Aorta (tissue), 5 donors: Measurements from ENCODE around the gene TRIP6. TPM values are rescaled to one million over a fixed set of nuclear protein-coding genes. Genes with fewer than 3 reads are reported as not detected.
A peak's percentile ranks its signal among the peaks of the same experiment; 100 is the strongest.
"Not testable (repeated sequence)": the region's sequence is repeated elsewhere in the genome, so short reads cannot be mapped to it uniquely, and the experiment has no call there.

Experiments used
- ATAC-seq: fragments of 200-7000 bp; cut with Tn5 transposase; one replicate; pipeline ENCODE4 v1.9.1; 2022; ENCODE audit warnings: moderate library complexity; ENCODE audit not compliant: low FRiP score
- DNase-seq, 2 donors: peaks; one replicate each; pipeline ENCODE4 v3.0.0-alpha.2; 2020
- H3K27ac ChIP-seq, 2 donors: one replicate each; pipeline ENCODE4 v1.5.1; 2013; ENCODE audit warnings: low read length in 2 of 2, mild to moderate bottlenecking in 2 of 2, moderate library complexity in 2 of 2, control low read depth in 1 of 2, inconsistent platforms in 1 of 2, low read depth in 1 of 2
- H3K27me3 ChIP-seq, 2 donors: one replicate each; pipeline ENCODE4 v1.6.1; 2013; ENCODE audit warnings: control low read depth in 1 of 2, low read length in 1 of 2, mild to moderate bottlenecking in 1 of 2, moderate library complexity in 1 of 2; ENCODE audit not compliant: insufficient read depth in 2 of 2, control insufficient read depth in 1 of 2
- H3K36me3 ChIP-seq, 2 donors: one replicate each; pipeline ENCODE4 v1.6.1; 2013; ENCODE audit warnings: control low read depth in 1 of 2, low read length in 1 of 2, mild to moderate bottlenecking in 1 of 2; ENCODE audit not compliant: insufficient read depth in 2 of 2, control insufficient read depth in 1 of 2
- H3K4me1 ChIP-seq, 2 donors: one replicate each; pipeline ENCODE4 v1.6.1; 2013; ENCODE audit warnings: low read length in 2 of 2, control low read depth in 1 of 2, mild to moderate bottlenecking in 1 of 2, moderate library complexity in 1 of 2; ENCODE audit not compliant: insufficient read depth in 2 of 2, control insufficient read depth in 1 of 2
- H3K4me3 ChIP-seq, 2 donors: one replicate each; pipeline ENCODE4 v1.5.1; 2013; ENCODE audit warnings: low read length in 2 of 2, control low read depth in 1 of 2, mild to moderate bottlenecking in 1 of 2
- H3K9me3 ChIP-seq: one replicate; pipeline ENCODE4 v1.6.1; 2013; ENCODE audit warnings: mild to moderate bottlenecking, low read length; ENCODE audit not compliant: control insufficient read depth
- WGBS, 2 donors: extraction: QIAGEN DNeasy Blood & Tissue Kit; methylation state at CpG; one replicate each; pipeline ENCODE4 v1.1.7; 2013; 5-methylcytosine and 5-hydroxymethylcytosine counted together
- intact Hi-C, 2 donors: fragments of 100-400 bp; cut with DNase I; formaldehyde crosslinking; loops; one replicate each; pipeline versions ENCODE4 v1.14.2 to v1.15.0; 2022
- polyA plus RNA-seq, 2 donors: library from polyadenylated mRNA; stranded (reverse); fragments of 200-250 nt; gene quantifications; one replicate each; pipeline ENCODE4 v1.2.3, GENCODE V29; 2013
- total RNA-seq, 2 donors: library from RNA; stranded (reverse); fragmentation: NEBNext Ultra II Directional; extraction: Animal tissue kit (Norgen Biotek cat#: 25700); gene quantifications; one replicate each; pipeline ENCODE4 v1.2.1, GENCODE V29; 2021
- donor health status: healthy with polysubstance abuse.
- donor health status: Bipolar disorder and iron deficiency.
- donor health status: DM: no; HTN: no; CAD: no.
- donor health status: DM: no; HTN: no; CAD: no.
- donor health status: DM: yes; HTN: yes; CAD: no.

The TRIP6 gene
- total and polyA plus RNA-seq, 4 donors: 39.3 to 136 (median 78.8) TPM

GRCh38 chr7:100896732-100897608 lies 29.8 kb downstream of the TRIP6 start:
- intact Hi-C loops: loop anchor here in 1 of 2 donors (1.0 to 10.0 kb wide), 3 partner anchors 70 to 268 kb away; partner anchors contain the start of genes MUC12 and VGF
- Histone ChIP-seq H3K4me1 (no peaks in the 10 kb centered on the region), H3K4me3 (peak overlapping the region; percentile 12 to 15), H3K9me3 (peaks cover 1% of the 10 kb centered on the region), H3K36me3 (no peaks in the 10 kb centered on the region), H3K27ac (no peak overlapping the region), H3K27me3 (no peaks in the 10 kb centered on the region)
- WGBS, 2 donors: 1% methylated on average over 51 to 95 of the region's 95 CpGs
- DNase-seq (peak in 1 of 2 donors; percentile 92), ATAC-seq (no peak)

GRCh38 chr7:100897772-100898454 lies 30.7 kb downstream of the TRIP6 start:
- no peak for ATAC-seq
- Histone ChIP-seq H3K27me3 (no peaks in the 10 kb centered on the region), H3K9me3 (peaks cover 1% of the 10 kb centered on the region), H3K4me3 (no peak overlapping the region), H3K4me1 (no peaks in the 10 kb centered on the region), H3K27ac (no peak overlapping the region), H3K36me3 (no peaks in the 10 kb centered on the region)
- 77 to 78% methylated on average over 13 of the region's 13 CpGs for WGBS, 2 donors
- intact Hi-C loops: loop anchor here in 1 of 2 donors (5.0 to 10.0 kb wide), 2 partner anchors 69 to 267 kb away; partner anchors contain the start of genes MUC12 and VGF
- no peak for DNase-seq

- no peak overlapping the region for H3K4me3 ChIP-seq
- H3K4me1 ChIP-seq: no peaks in the 10 kb centered on the region
- no peaks in the 10 kb centered on the region for H3K36me3 ChIP-seq
- 89 to 93% methylated on average over 5 of the region's 5 CpGs for WGBS, 2 donors
- peaks cover 1% of the 10 kb centered on the region for H3K9me3 ChIP-seq
- H3K27ac ChIP-seq: no peak overlapping the region
- H3K27me3 ChIP-seq: no peaks in the 10 kb centered on the region
- no peak for DNase-seq
- ATAC-seq: no peak
- intact Hi-C loops: loop anchor here in 1 of 2 donors (5.0 to 10.0 kb wide), 2 partner anchors 68 to 265 kb away; partner anchors contain the start of genes MUC12 and VGF
These were observed 32.2 kb downstream of the TRIP6 start for GRCh38 chr7:100899432-100899831.

GRCh38 chr7:100900978-100901377 lies 33.8 kb downstream of the TRIP6 start:
- Histone ChIP-seq H3K4me1 (no peaks in the 10 kb centered on the region), H3K36me3 (no peaks in the 10 kb centered on the region), H3K4me3 (no peak overlapping the region), H3K27ac (no peak overlapping the region), H3K9me3 (peaks cover 1% of the 10 kb centered on the region), H3K27me3 (no peaks in the 10 kb centered on the region)
- intact Hi-C loops: no loop called here
- WGBS, 2 donors: 78 to 83% methylated on average over 2 of the region's 2 CpGs
- ATAC-seq: no peak
- no peak for DNase-seq

- peaks cover 1% of the 10 kb centered on the region for H3K9me3 ChIP-seq
- ATAC-seq (no peak), DNase-seq (no peak)
- no peaks in the 10 kb centered on the region for H3K27me3 ChIP-seq
- H3K27ac ChIP-seq: no peak overlapping the region
- 78 to 82% methylated on average over 5 of the region's 5 CpGs for WGBS, 2 donors
- intact Hi-C loops: no loop called here
- H3K4me1 ChIP-seq: no peaks in the 10 kb centered on the region
- no peaks in the 10 kb centered on the region for H3K36me3 ChIP-seq
- no peak overlapping the region for H3K4me3 ChIP-seq
These were observed 34.7 kb downstream of the TRIP6 start for GRCh38 chr7:100901921-100902332.

GRCh38 chr7:100902638-100903037 lies 35.5 kb downstream of the TRIP6 start:
- intact Hi-C loops: no loop called here
- Histone ChIP-seq H3K36me3 (no peaks in the 10 kb centered on the region), H3K27ac (no peak overlapping the region), H3K4me1 (no peaks in the 10 kb centered on the region), H3K4me3 (no peak overlapping the region), H3K9me3 (peaks cover 1% of the 10 kb centered on the region), H3K27me3 (no peaks in the 10 kb centered on the region)
- 85 to 86% methylated on average over 7 of the region's 7 CpGs for WGBS, 2 donors
- DNase-seq (no peak), ATAC-seq (no peak)

- H3K4me3 ChIP-seq: no peak overlapping the region
- no peaks in the 10 kb centered on the region for H3K27me3 ChIP-seq
- H3K4me1 ChIP-seq: no peaks in the 10 kb centered on the region
- H3K9me3 ChIP-seq: no peaks in the 10 kb centered on the region
- no peak overlapping the region for H3K27ac ChIP-seq
- WGBS, 2 donors: 96 to 98% methylated on average over 5 of the region's 5 CpGs
- no peak for ATAC-seq
- intact Hi-C loops: no loop called here
- DNase-seq: no peak
- H3K36me3 ChIP-seq: no peaks in the 10 kb centered on the region
These were observed 41.3 kb downstream of the TRIP6 start for GRCh38 chr7:100908512-100908911.

GRCh38 chr7:100910443-100910842 lies 43.3 kb downstream of the TRIP6 start:
- intact Hi-C loops, H3K36me3 ChIP-seq, ATAC-seq, H3K9me3 ChIP-seq, H3K4me1 ChIP-seq, H3K27me3 ChIP-seq, H3K27ac ChIP-seq, H3K4me3 ChIP-seq: not testable (repeated sequence)
- WGBS, 2 donors: 80 to 84% methylated on average over 6 to 7 of the region's 7 CpGs
- DNase-seq: peak in 1 of 2 donors; percentile 62
